HL-60 (cell line): Measurements from ENCODE around the gene GDI1.

Experiments used
- DNase-seq, 2 experiments: peaks; one replicate each; pipeline ENCODE4 v3.0.0-alpha.2; 2010 to 2020; ENCODE audit warnings: low read depth in 1 of 2, low spot score in 1 of 2
- H3K27ac ChIP-seq: fragments of 250-450 bp; sonication (Bioruptor Pico); replicated peaks from 2 replicates; pipeline ENCODE4 v1.5.1; 2020; ENCODE audit warnings: mild to moderate bottlenecking, moderate library complexity
- H3K27me3 ChIP-seq: fragments of 250-450 bp; sonication (Bioruptor Pico); 2 replicates; pipeline ENCODE4 v1.5.1; 2021; ENCODE audit warnings: mild to moderate bottlenecking, moderate library complexity; ENCODE audit not compliant: insufficient read depth, poor library complexity, severe bottlenecking
- H3K4me3 ChIP-seq: replicated peaks from 2 replicates; pipeline ENCODE4 v1.5.1; 2011; ENCODE audit warnings: mild to moderate bottlenecking, control low read depth, low read length; ENCODE audit not compliant: insufficient read depth
- CTCF ChIP-seq: IDR thresholded peaks from one replicate; pipeline ENCODE4 v1.5.1; 2011; ENCODE audit warnings: low read length, control low read depth, inconsistent platforms; ENCODE audit not compliant: insufficient read depth
- GABPA ChIP-seq: IDR thresholded peaks from 2 replicates; pipeline ENCODE4 v1.6.1; 2012; ENCODE audit warnings: low read depth
- POLR2AphosphoS5 ChIP-seq: IDR thresholded peaks from 2 replicates; pipeline ENCODE4 v1.6.1; 2012; ENCODE audit warnings: low read depth
- REST ChIP-seq: IDR thresholded peaks from 2 replicates; pipeline ENCODE4 v1.6.1; 2012; ENCODE audit warnings: low read depth; ENCODE audit not compliant: insufficient replicate concordance
- SPI1 ChIP-seq: IDR thresholded peaks from 2 replicates; pipeline ENCODE4 v1.6.1; 2012; ENCODE audit warnings: low read depth, mild to moderate bottlenecking, borderline replicate concordance

GDI1 gene

GRCh38 chrX:154430916-154431315, 6.0 kb upstream of the GDI1 start:
- H3K27ac ChIP-seq = peak overlapping the region; percentile 76
- TF ChIP-seq POLR2AphosphoS5 (no peak), SPI1 (no peak), REST (no peak), CTCF (no peak), GABPA (no peak)
- no peaks in the 10 kb centered on the region for H3K27me3 ChIP-seq
- peak overlapping the region; percentile 25 for H3K4me3 ChIP-seq
- DNase-seq = peak; percentile 43 to 75

GRCh38 chrX:154431341-154431740, 5.6 kb upstream of the GDI1 start:
- H3K27ac ChIP-seq = peak overlapping the region; percentile 76
- DNase-seq = peak; percentile 72 to 74
- H3K4me3 ChIP-seq = peak overlapping the region; percentile 25; the same call in 1 of the 2 replicates
- H3K27me3 ChIP-seq = no peaks in the 10 kb centered on the region
- TF ChIP-seq GABPA = no peak
- peak; percentile 68; the same call in 1 of the 2 replicates for TF ChIP-seq SPI1
- no peak for TF ChIP-seq REST

- no peak overlapping the region for H3K4me3 ChIP-seq
- TF ChIP-seq CTCF (no peak), REST (no peak), GABPA (no peak), POLR2AphosphoS5 (no peak), SPI1 (no peak)
- no peak for DNase-seq
- H3K27ac ChIP-seq = peak overlapping the region; percentile 76
- no peaks in the 10 kb centered on the region for H3K27me3 ChIP-seq
Measured at GRCh38 chrX:154432210-154432609, 4.7 kb upstream of the GDI1 start.

GRCh38 chrX:154433605-154434004, 3.3 kb upstream of the GDI1 start:
- Histone ChIP-seq H3K27ac (no peak overlapping the region), H3K4me3 (no peak overlapping the region)

More at GRCh38 chrX:154433605-154434004, 3.3 kb upstream of the GDI1 start:
- TF ChIP-seq GABPA (no peak), REST (no peak), CTCF (no peak), SPI1 (no peak), POLR2AphosphoS5 (no peak)
- no peak for DNase-seq
- H3K27me3 ChIP-seq = no peaks in the 10 kb centered on the region
